Loucy (cell line): Measurements from ENCODE around the gene TOR1B.

Experiments used
- H2AFZ ChIP-seq: fragments of 200-600 bp; sonication (generic); 2 replicates; pipeline ENCODE4 v1.6.0; 2016; ENCODE audit warnings: antibody characterized with exemption, mild to moderate bottlenecking, low read length, moderate library complexity
- H3F3A ChIP-seq: fragments of 200-600 bp; 2 replicates; pipeline ENCODE4 v1.6.0; 2016; ENCODE audit warnings: antibody characterized with exemption, low read depth, mild to moderate bottlenecking
- H3K27me3 ChIP-seq: fragments of 200-600 bp; sonication (generic); 2 replicates; pipeline ENCODE4 v1.6.1; 2014; ENCODE audit warnings: low read length, mild to moderate bottlenecking; ENCODE audit not compliant: insufficient read depth, poor library complexity, severe bottlenecking
- H3K36me3 ChIP-seq: fragments of 200-600 bp; sonication (generic); 2 replicates; pipeline ENCODE4 v1.6.1; 2016; ENCODE audit warnings: low read length; ENCODE audit not compliant: insufficient read depth
- H3K4me1 ChIP-seq: fragments of 200-600 bp; sonication (generic); 2 replicates; pipeline ENCODE4 v1.5.1; 2014; ENCODE audit warnings: low read length, mild to moderate bottlenecking; ENCODE audit not compliant: insufficient read depth, poor library complexity, severe bottlenecking
- H3K4me2 ChIP-seq: fragments of 200-600 bp; sonication (generic); 2 replicates; pipeline ENCODE4 v1.6.0; 2014; ENCODE audit warnings: antibody characterized with exemption, low read length, low read depth, mild to moderate bottlenecking; ENCODE audit not compliant: poor library complexity, severe bottlenecking
- H3K4me3 ChIP-seq: fragments of 200-600 bp; sonication (generic); 2 replicates; pipeline ENCODE4 v1.5.1; 2014; ENCODE audit warnings: low read length, mild to moderate bottlenecking, mixed read lengths; ENCODE audit not compliant: poor library complexity, severe bottlenecking
- H3K79me2 ChIP-seq: fragments of 200-600 bp; sonication (generic); 2 replicates; pipeline ENCODE4 v1.6.1; 2014; ENCODE audit warnings: low read length; ENCODE audit not compliant: insufficient read depth
- H3K9ac ChIP-seq: fragments of 200-600 bp; sonication (generic); 2 replicates; pipeline ENCODE4 v1.6.0; 2014; ENCODE audit warnings: mild to moderate bottlenecking, low read depth, low read length, moderate library complexity; ENCODE audit not compliant: poor library complexity, severe bottlenecking
- H3K9me2 ChIP-seq: fragments of 200-600 bp; sonication (generic); replicated peaks from 2 replicates; pipeline ENCODE4 v1.6.1; 2016; ENCODE audit warnings: low read depth, low read length, mixed read lengths
- H3K9me3 ChIP-seq: fragments of 200-600 bp; sonication (generic); 2 replicates; pipeline ENCODE4 v1.6.1; 2014; ENCODE audit warnings: mild to moderate bottlenecking, antibody characterized with exemption, low read length, low read depth; ENCODE audit not compliant: insufficient read depth
- H4K20me1 ChIP-seq: fragments of 200-600 bp; sonication (generic); 2 replicates; pipeline ENCODE4 v1.6.0; 2014; ENCODE audit warnings: antibody characterized with exemption, low read length, mild to moderate bottlenecking; ENCODE audit not compliant: insufficient read depth, poor library complexity, severe bottlenecking
- EZH2phosphoT487 ChIP-seq: fragments of 200-600 bp; IDR thresholded peaks from 2 replicates; pipeline ENCODE4 v1.6.1; 2018; ENCODE audit warnings: antibody characterized with exemption, mild to moderate bottlenecking, moderate library complexity, borderline replicate concordance
- TF ChIP-seq, protein P1 (sequence below): fragments of 200-600 bp; sonication (generic); conservative IDR thresholded peaks from 2 replicates; pipeline ENCODE4 v1.5.1; 2014; ENCODE audit warnings: mild to moderate bottlenecking, antibody characterized with exemption, low read length

Gene TOR1B

DNA sequence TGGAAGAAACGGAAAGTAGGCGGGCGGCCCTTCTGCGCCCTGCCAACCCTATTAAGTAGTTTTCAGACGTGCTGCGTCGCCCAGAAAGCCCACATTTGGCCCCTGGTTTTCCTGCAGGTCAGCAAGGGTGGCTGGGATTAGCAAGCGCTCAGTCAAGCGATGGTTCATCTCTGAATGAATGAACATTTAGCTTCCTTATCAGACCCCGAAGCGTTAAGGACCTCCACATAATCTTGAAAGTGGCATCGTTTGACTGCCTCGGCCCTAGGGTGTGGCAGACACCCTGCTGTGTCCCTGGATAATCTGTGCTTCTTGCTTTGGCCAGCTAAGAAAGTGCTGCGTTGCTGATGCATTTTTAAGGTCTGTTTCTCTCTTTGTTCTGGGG, 684 bp downstream of the TOR1B start:
- H3F3A ChIP-seq = no peaks in the 10 kb centered on the region
- TF ChIP-seq, protein P1, sequence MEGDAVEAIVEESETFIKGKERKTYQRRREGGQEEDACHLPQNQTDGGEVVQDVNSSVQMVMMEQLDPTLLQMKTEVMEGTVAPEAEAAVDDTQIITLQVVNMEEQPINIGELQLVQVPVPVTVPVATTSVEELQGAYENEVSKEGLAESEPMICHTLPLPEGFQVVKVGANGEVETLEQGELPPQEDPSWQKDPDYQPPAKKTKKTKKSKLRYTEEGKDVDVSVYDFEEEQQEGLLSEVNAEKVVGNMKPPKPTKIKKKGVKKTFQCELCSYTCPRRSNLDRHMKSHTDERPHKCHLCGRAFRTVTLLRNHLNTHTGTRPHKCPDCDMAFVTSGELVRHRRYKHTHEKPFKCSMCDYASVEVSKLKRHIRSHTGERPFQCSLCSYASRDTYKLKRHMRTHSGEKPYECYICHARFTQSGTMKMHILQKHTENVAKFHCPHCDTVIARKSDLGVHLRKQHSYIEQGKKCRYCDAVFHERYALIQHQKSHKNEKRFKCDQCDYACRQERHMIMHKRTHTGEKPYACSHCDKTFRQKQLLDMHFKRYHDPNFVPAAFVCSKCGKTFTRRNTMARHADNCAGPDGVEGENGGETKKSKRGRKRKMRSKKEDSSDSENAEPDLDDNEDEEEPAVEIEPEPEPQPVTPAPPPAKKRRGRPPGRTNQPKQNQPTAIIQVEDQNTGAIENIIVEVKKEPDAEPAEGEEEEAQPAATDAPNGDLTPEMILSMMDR = no peak
- no peak for TF ChIP-seq EZH2phosphoT487
- H2AFZ ChIP-seq = no peak overlapping the region
- H3K9me3 ChIP-seq = no peaks in the 10 kb centered on the region
- H3K4me3 ChIP-seq = peak overlapping the region; percentile 77
- H4K20me1 ChIP-seq = peaks cover 7% of the 10 kb centered on the region
- H3K36me3 ChIP-seq = no peaks in the 10 kb centered on the region
- H3K9ac ChIP-seq = peak overlapping the region; percentile 67
- H3K9me2 ChIP-seq = no peaks in the 10 kb centered on the region
- H3K27me3 ChIP-seq = no peaks in the 10 kb centered on the region
- peaks cover 5% of the 10 kb centered on the region for H3K4me1 ChIP-seq
- peaks cover 17% of the 10 kb centered on the region for H3K79me2 ChIP-seq
- H3K4me2 ChIP-seq = peak overlapping the region; percentile 71

DNA sequence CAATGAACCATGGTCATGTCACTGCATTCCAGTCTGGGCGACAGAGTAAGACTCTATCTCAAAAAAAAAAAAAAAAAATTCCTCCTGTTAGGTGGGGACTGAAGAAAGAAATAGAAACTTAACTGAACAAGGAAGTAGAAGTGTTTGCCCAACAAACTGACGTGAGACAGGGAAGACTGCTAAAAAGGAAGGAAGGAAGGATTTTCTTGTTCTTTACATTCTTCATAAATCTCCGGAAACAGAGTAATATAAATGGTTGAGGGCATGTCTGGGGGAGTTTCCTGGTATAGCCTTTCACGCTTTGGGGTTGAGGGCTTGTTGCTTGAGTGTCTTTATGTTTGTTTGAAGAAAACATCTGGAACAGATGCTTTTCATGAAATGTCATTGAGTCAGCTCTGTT, 3.1 kb downstream of the TOR1B start:
- no peaks in the 10 kb centered on the region for H3K27me3 ChIP-seq
- H3K9me3 ChIP-seq = no peaks in the 10 kb centered on the region
- H4K20me1 ChIP-seq = peaks cover 7% of the 10 kb centered on the region
- H2AFZ ChIP-seq = no peak overlapping the region
- no peak overlapping the region for H3K4me3 ChIP-seq
- peaks cover 5% of the 10 kb centered on the region for H3K4me1 ChIP-seq
- peak overlapping the region; percentile 27 for H3K4me2 ChIP-seq
- no peaks in the 10 kb centered on the region for H3K36me3 ChIP-seq
- peaks cover 17% of the 10 kb centered on the region for H3K79me2 ChIP-seq
- no peaks in the 10 kb centered on the region for H3F3A ChIP-seq
- TF ChIP-seq, protein P1 = no peak
- no peak for TF ChIP-seq EZH2phosphoT487
- no peak overlapping the region for H3K9ac ChIP-seq
- H3K9me2 ChIP-seq = no peaks in the 10 kb centered on the region

DNA sequence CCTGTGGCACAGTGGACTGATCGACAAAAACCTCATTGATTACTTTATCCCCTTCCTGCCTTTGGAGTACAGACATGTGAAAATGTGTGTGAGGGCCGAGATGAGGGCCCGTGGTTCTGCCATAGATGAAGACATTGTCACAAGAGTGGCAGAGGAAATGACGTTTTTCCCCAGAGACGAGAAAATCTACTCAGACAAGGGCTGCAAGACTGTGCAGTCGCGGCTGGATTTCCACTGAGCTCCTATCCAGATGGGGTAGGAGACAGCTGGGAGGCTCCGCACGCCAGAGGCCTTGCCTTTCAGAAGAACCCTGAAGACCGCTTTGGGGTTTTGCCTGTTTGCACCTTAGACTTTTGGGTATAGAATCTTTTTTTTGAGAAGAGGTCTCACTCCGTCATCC, 6.4 kb downstream of the TOR1B start:
- Histone ChIP-seq H3K9ac (no peak overlapping the region), H4K20me1 (no peaks in the 10 kb centered on the region), H3F3A (no peaks in the 10 kb centered on the region), H3K36me3 (no peaks in the 10 kb centered on the region), H2AFZ (no peak overlapping the region), H3K27me3 (no peaks in the 10 kb centered on the region), H3K4me3 (no peak overlapping the region), H3K79me2 (peaks cover 5% of the 10 kb centered on the region), H3K4me1 (peaks cover under 1% of the 10 kb centered on the region), H3K9me2 (no peaks in the 10 kb centered on the region), H3K9me3 (no peaks in the 10 kb centered on the region), H3K4me2 (no peak overlapping the region)
- TF ChIP-seq, protein P1 = no peak
- TF ChIP-seq EZH2phosphoT487 = no peak
